ENCODE results near the gene BRD3OS. TPM values are rescaled to one million over a fixed set of nuclear protein-coding genes. Genes with fewer than 3 reads are reported as not detected.
A peak's percentile ranks its signal among the peaks of the same experiment; 100 is the strongest.

The BRD3OS gene
- total and polyA plus RNA-seq, 10 of the 15 experiments (the other 5 are each of a cell fraction or from before 2014, with no cell fraction given): 2.1 to 13.7 (median 10.7) TPM

GRCh38 chr9:134004131-134004873 is 21.0 kb upstream of the BRD3OS start:
- Histone ChIP-seq H3K4me1 (ENCODE audit: control insufficient read depth, insufficient read depth, low read length) (no peaks in the 10 kb centered on the region), H4K20me1 (ENCODE audit: control insufficient read depth, insufficient read depth) (no peaks in the 10 kb centered on the region), H3K4me3 (no peak overlapping the region), H3K27me3 (replicated peaks in 1 of 2; ENCODE audit: control insufficient read depth in 2 of 2, insufficient read depth in 2 of 2, low read length in 1 of 2) (no peaks in the 10 kb centered on the region; a peak in 2 of 4 replicates), H3K27ac (ENCODE audit: control insufficient read depth, insufficient read depth) (no peak overlapping the region), H3K9ac (ENCODE audit: control insufficient read depth, insufficient read depth, low read length) (no peak overlapping the region), H2AFZ (ENCODE audit: control insufficient read depth, low read depth, low read length) (no peak overlapping the region), H3K79me2 (ENCODE audit: control insufficient read depth, insufficient read depth, low read length) (no peaks in the 10 kb centered on the region), H3K4me2 (ENCODE audit: control insufficient read depth, insufficient read depth) (no peak overlapping the region), H3K36me3 (ENCODE audit: control insufficient read depth in 2 of 2, insufficient read depth in 2 of 2, low read length in 1 of 2) (no peaks in the 10 kb centered on the region), H3K9me3 (replicated peaks; ENCODE audit: control insufficient read depth, insufficient read depth, low read length) (no peaks in the 10 kb centered on the region; the same call in 2 of the 3 replicates)
- RAD21 ChIA-PET (ENCODE audit: unreplicated experiment): no interaction called here
- DNase-seq (ENCODE audit: low read depth, low spot score) (no peak), ATAC-seq (no peak; the same call in 2 of the 3 replicates), FAIRE-seq (no peak)
- POLR2A ChIA-PET: no interaction called here
- in situ Hi-C loops (cut with MboI): loop anchor here (25.0 kb wide), 1 partner anchor 467 kb away; the partner anchor contains the start of gene ADAMTSL2
- SMC1A ChIA-PET (ENCODE audit: uncharacterized antibody, unreplicated experiment): interaction anchor here (0.6 kb wide), 1 partner anchor 1286 kb away, joined by 3 read pairs; no protein-coding TSS in a partner anchor
- BruUV-seq (replicated peaks): no TSS peak
- intact Hi-C loops (cut with micrococcal nuclease; ENCODE audit: unreplicated experiment): no loop called here
- peak in 1 of 2 experiments; percentile 69; a peak in 2 of 4 replicates for TF ChIP-seq BHLHE40 (IDR thresholded peaks at IDR 0.05; ENCODE audit: borderline replicate concordance in 1 of 2, low read depth in 2 of 2, low read length in 1 of 2)
- TF ChIP-seq, protein P1, sequence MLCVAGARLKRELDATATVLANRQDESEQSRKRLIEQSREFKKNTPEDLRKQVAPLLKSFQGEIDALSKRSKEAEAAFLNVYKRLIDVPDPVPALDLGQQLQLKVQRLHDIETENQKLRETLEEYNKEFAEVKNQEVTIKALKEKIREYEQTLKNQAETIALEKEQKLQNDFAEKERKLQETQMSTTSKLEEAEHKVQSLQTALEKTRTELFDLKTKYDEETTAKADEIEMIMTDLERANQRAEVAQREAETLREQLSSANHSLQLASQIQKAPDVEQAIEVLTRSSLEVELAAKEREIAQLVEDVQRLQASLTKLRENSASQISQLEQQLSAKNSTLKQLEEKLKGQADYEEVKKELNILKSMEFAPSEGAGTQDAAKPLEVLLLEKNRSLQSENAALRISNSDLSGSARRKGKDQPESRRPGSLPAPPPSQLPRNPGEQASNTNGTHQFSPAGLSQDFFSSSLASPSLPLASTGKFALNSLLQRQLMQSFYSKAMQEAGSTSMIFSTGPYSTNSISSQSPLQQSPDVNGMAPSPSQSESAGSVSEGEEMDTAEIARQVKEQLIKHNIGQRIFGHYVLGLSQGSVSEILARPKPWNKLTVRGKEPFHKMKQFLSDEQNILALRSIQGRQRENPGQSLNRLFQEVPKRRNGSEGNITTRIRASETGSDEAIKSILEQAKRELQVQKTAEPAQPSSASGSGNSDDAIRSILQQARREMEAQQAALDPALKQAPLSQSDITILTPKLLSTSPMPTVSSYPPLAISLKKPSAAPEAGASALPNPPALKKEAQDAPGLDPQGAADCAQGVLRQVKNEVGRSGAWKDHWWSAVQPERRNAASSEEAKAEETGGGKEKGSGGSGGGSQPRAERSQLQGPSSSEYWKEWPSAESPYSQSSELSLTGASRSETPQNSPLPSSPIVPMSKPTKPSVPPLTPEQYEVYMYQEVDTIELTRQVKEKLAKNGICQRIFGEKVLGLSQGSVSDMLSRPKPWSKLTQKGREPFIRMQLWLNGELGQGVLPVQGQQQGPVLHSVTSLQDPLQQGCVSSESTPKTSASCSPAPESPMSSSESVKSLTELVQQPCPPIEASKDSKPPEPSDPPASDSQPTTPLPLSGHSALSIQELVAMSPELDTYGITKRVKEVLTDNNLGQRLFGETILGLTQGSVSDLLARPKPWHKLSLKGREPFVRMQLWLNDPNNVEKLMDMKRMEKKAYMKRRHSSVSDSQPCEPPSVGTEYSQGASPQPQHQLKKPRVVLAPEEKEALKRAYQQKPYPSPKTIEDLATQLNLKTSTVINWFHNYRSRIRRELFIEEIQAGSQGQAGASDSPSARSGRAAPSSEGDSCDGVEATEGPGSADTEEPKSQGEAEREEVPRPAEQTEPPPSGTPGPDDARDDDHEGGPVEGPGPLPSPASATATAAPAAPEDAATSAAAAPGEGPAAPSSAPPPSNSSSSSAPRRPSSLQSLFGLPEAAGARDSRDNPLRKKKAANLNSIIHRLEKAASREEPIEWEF (IDR thresholded peaks at IDR 0.05; ENCODE audit: insufficient replicate concordance, low read depth, low read length): no peak
- CTCF ChIA-PET: interaction anchor here (1.0 kb wide), 1 partner anchor 9 kb away, joined by 3 read pairs; no protein-coding TSS in a partner anchor
- WGBS (ENCODE audit: insufficient coverage, insufficient replicate concordance, low lambda C conversion rate, missing lambda C conversion rate): 32% methylated on average over 20 of the region's 20 CpGs

All from GM12878 (cell line).